ENCODE measurements around the gene FARS2. TPM values are rescaled to one million over a fixed set of nuclear protein-coding genes. Genes with fewer than 3 reads are reported as not detected.
A peak's percentile ranks its signal among the peaks of the same experiment; 100 is the strongest.

FARS2 gene
- polyA plus RNA-seq, 2 of the 4 experiments (the other 2 are of a cell fraction) = 12.9 to 17.5 TPM

DNA sequence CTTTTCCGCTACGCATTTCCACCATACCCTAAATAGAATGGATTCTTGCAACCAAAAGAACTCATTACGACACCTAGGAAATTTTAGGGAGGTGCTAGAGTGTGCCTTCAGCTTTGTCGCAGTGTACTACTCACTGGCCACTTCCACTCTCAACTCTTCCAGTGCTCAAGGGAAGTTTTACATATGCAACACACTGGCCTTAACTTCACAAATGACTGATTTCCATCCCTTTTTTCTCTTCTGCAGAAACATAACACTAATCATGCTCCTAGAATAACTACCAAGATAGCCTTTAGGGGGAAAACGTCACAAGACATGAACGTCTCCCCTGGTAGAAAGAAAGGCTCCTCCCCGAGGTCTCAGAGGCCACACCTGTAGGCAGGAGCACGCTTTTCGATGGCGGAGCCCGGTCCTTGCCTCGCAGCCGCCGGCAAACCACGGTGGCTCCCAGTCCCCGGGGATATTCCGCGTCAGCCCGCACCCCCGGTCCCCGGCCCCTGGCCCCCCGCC, 1.1 kb upstream of the FARS2 start:
- no peak for FAIRE-seq
- WGBS (ENCODE audit: missing lambda C conversion rate) = 3% methylated on average over 5 of the region's 22 CpGs

DNA sequence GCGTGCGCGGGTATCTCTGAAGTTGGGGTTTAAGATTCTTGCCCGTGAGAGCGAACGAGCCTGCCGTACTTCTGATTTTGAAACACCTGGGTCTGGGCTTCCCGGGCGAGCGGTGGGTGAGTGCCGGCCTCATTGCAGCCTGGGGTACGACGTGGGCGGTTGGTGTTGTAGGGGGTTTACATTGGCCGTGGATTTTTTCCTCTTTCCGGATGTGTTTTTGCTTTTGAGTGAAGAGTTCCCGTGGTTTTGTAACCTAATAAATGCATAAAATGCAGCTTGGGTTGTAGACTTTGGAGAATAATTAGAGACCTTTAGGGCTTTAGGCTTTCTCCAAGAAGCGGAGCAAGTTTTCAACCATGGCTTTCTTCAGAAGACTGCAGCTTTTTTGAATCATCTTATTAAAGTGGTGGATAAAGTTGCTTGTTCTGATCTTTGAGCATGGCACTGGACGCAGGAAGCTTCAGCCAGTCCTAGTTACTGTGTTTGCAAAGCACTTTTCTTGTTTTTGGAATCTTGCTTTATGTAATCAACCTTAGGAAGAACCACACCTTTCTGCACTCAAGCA, 314 bp downstream of the FARS2 start:
- POLR2A ChIA-PET = interaction anchor here (1.1 kb wide), 1 partner anchor 71 kb away, joined by 3 read pairs; no protein-coding TSS in a partner anchor
- WGBS (ENCODE audit: missing lambda C conversion rate) = 1% methylated on average over 8 of the region's 19 CpGs
- peak overlapping the region; percentile 95 to 96 for H3K27ac ChIP-seq
- peaks cover 9% of the 10 kb centered on the region for H3K4me1 ChIP-seq
- FAIRE-seq = no peak
- peak in 1 of 2 experiments; percentile 14; a peak in 2 of 6 replicates for ATAC-seq
- DNase-seq (ENCODE audit: low read depth in 1 of 2, low spot score in 1 of 2) = no peak
- peak overlapping the region; percentile 92 for H3K4me3 ChIP-seq
- peak; percentile 27; the same call in 1 of the 2 replicates for TF ChIP-seq POLR2A (IDR thresholded peaks at IDR 0.05; ENCODE audit: low read length)
- no peak for TF ChIP-seq HOXB5 (CRISPR knock-in tag; IDR thresholded peaks at IDR 0.05)
- peak; percentile 96 for TF ChIP-seq KDM5A (IDR thresholded peaks at IDR 0.05)
- no peak for TF ChIP-seq CHD4 (IDR thresholded peaks at IDR 0.05; ENCODE audit: borderline replicate concordance)
- no peak for TF ChIP-seq CHD2 (IDR thresholded peaks at IDR 0.05; ENCODE audit: low read length, partially characterized antibody)
- no peak for TF ChIP-seq HMGXB4 (CRISPR knock-in tag; IDR thresholded peaks at IDR 0.05; ENCODE audit: borderline replicate concordance)
- TF ChIP-seq HDAC2 (IDR thresholded peaks at IDR 0.05) = 0 out of 2 replicates have a peak, but pooled peaks have one; percentile 74
- no peak for TF ChIP-seq CBX8 (IDR thresholded peaks at IDR 0.05)
- no peak for TF ChIP-seq MAFK (IDR thresholded peaks at IDR 0.05; ENCODE audit: partially characterized antibody)
- peak; percentile 41; the same call in 1 of the 2 replicates for TF ChIP-seq PHF8 (IDR thresholded peaks at IDR 0.05; ENCODE audit: borderline replicate concordance, low read depth)
- no peak for TF ChIP-seq JUN (IDR thresholded peaks at IDR 0.05)
- H3K4me2 ChIP-seq = peak overlapping the region; percentile 91
- H3K9me3 ChIP-seq = no peaks in the 10 kb centered on the region
- CTCF ChIA-PET = no interaction called here

More for the DNA sequence above, 1.1 kb upstream of the FARS2 start:
- peak; percentile 86 to 88 for ATAC-seq
- Histone ChIP-seq H3K4me3 (peak overlapping the region; percentile 92), H3K4me2 (peak overlapping the region; percentile 94), H3K27ac (peak overlapping the region; percentile 95 to 96), H3K4me1 (peaks cover 9% of the 10 kb centered on the region), H3K9me3 (no peaks in the 10 kb centered on the region)
- POLR2A ChIA-PET = interaction anchor here (1.0 to 1.1 kb wide), 3 partner anchors 19 to 76 kb away, joined by 3 read pairs; no protein-coding TSS in a partner anchor
- TF ChIP-seq CHD4 (IDR thresholded peaks at IDR 0.05; ENCODE audit: borderline replicate concordance) (no peak), MYC (IDR thresholded peaks at IDR 0.05; ENCODE audit: borderline replicate concordance, low read length) (0 out of 2 replicates have a peak, but pooled peaks have one; percentile 29), TFCP2L1 (CRISPR knock-in tag; IDR thresholded peaks at IDR 0.05) (0 out of 2 replicates have a peak, but pooled peaks have one; percentile 29)
- TF ChIP-seq, protein P1, sequence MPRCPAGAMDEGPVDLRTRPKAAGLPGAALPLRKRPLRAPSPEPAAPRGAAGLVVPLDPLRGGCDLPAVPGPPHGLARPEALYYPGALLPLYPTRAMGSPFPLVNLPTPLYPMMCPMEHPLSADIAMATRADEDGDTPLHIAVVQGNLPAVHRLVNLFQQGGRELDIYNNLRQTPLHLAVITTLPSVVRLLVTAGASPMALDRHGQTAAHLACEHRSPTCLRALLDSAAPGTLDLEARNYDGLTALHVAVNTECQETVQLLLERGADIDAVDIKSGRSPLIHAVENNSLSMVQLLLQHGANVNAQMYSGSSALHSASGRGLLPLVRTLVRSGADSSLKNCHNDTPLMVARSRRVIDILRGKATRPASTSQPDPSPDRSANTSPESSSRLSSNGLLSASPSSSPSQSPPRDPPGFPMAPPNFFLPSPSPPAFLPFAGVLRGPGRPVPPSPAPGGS (IDR thresholded peaks at IDR 0.05) = no peak
- TF ChIP-seq, protein P2, sequence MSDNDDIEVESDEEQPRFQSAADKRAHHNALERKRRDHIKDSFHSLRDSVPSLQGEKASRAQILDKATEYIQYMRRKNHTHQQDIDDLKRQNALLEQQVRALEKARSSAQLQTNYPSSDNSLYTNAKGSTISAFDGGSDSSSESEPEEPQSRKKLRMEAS (IDR thresholded peaks at IDR 0.05) = peak; percentile 5; the same call in 1 of the 2 replicates
- DNase-seq (ENCODE audit: low read depth in 1 of 2, low spot score in 1 of 2) = peak; percentile 73 to 79
- CTCF ChIA-PET = no interaction called here

- ChIA-PET CTCF (interaction anchor here (0.6 to 1.3 kb wide), 4 partner anchors 10 to 123 kb away, joined by 3 to 4 read pairs (median 4); no protein-coding TSS in a partner anchor), POLR2A (no interaction called here)
- Histone ChIP-seq H3K27ac (no peak overlapping the region), H3K9me3 (no peaks in the 10 kb centered on the region), H3K4me3 (no peak overlapping the region), H3K4me1 (no peaks in the 10 kb centered on the region), H3K4me2 (no peak overlapping the region)
- FAIRE-seq (no peak), DNase-seq (ENCODE audit: low read depth in 1 of 2, low spot score in 1 of 2) (no peak), ATAC-seq (no peak)
- 94% methylated on average over 2 of the region's 2 CpGs for WGBS (ENCODE audit: missing lambda C conversion rate)
- no peak for TF ChIP-seq HEYL (CRISPR knock-in tag; IDR thresholded peaks at IDR 0.05)
- no peak for TF ChIP-seq POLR2A (IDR thresholded peaks at IDR 0.05; ENCODE audit: low read length)
- TF ChIP-seq CTCF (IDR thresholded peaks at IDR 0.05) = no peak
- no peak for TF ChIP-seq ZC3H11A (IDR thresholded peaks at IDR 0.05)
- no peak for TF ChIP-seq RCOR1 (IDR thresholded peaks at IDR 0.05; ENCODE audit: low read depth, low read length)
- no peak for TF ChIP-seq CHD2 (IDR thresholded peaks at IDR 0.05; ENCODE audit: low read length, partially characterized antibody)
- TF ChIP-seq, protein P3, sequence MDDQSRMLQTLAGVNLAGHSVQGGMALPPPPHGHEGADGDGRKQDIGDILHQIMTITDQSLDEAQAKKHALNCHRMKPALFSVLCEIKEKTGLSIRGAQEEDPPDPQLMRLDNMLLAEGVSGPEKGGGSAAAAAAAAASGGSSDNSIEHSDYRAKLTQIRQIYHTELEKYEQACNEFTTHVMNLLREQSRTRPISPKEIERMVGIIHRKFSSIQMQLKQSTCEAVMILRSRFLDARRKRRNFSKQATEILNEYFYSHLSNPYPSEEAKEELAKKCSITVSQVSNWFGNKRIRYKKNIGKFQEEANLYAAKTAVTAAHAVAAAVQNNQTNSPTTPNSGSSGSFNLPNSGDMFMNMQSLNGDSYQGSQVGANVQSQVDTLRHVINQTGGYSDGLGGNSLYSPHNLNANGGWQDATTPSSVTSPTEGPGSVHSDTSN (IDR thresholded peaks at IDR 0.05) = no peak
- no peak for TF ChIP-seq RAD21 (conservative IDR thresholded peaks at IDR 0.05 in 1 of 2, IDR thresholded peaks at IDR 0.05 in 1 of 2)
- TF ChIP-seq MAZ (IDR thresholded peaks at IDR 0.05; ENCODE audit: borderline replicate concordance, low read depth, low read length) = no peak
- no peak for TF ChIP-seq E2F6 (IDR thresholded peaks at IDR 0.05; ENCODE audit: borderline replicate concordance, low read depth)
- TF ChIP-seq HMGXB4 (CRISPR knock-in tag; IDR thresholded peaks at IDR 0.05; ENCODE audit: borderline replicate concordance) = no peak
Observed at GRCh38 chr6:5266423-5266822, 5.1 kb downstream of the FARS2 start.

All from A549 (cell line).